K562 (cell line): ENCODE results near the gene MAN1A1. TPM values are rescaled to one million over a fixed set of nuclear protein-coding genes. Genes with fewer than 3 reads are reported as not detected.

Experiments
- ATAC-seq: fragments of 200-7000 bp; cut with Tn5 transposase; 3 replicates; pipeline ENCODE4 v1.9.1; 2020; ENCODE audit warnings: moderate library complexity
- BruUV-seq: library from RNA; stranded (reverse); fragments of 400-500 nt; replicated peaks from 2 replicates; lab custom pipeline; 2021; lab: Mats Ljungman, UMichigan
- CTCF ChIA-PET: fragments of 300-600 bp; formaldehyde crosslinking; extraction: SDS; loops from one replicate; lab custom pipeline; 2021; ENCODE audit warnings: low intra/inter-chr PET ratio; lab: Yijun Ruan, JAX
- POLR2A ChIA-PET: fragments of 300-600, 350-650 bp; sonication (Branson Sonifier 250); formaldehyde crosslinking; extraction: SDS; loops from one replicate; lab custom pipeline; 2021; ENCODE audit warnings: antibody characterized with exemption, inconsistent platforms; lab: Yijun Ruan, JAX
- DNase-seq, 4 experiments: peaks; one replicate each; pipeline versions ENCODE4 v3.0.0 to v3.0.0-alpha.2; 2011 to 2018; ENCODE audit warnings: low spot score in 3 of 4, mixed read lengths in 3 of 4; ENCODE audit errors: extremely low read depth in 1 of 4
- FAIRE-seq: peaks from 2 replicates; lab custom pipeline; 2011; peaks lifted over from hg19 to GRCh38; lab: Jason Lieb, UNC
- H2AFZ ChIP-seq: 2 replicates; pipeline ENCODE4 v1.6.0; 2011; ENCODE audit warnings: low read depth, low read length, control low read depth, inconsistent platforms
- H3K27ac ChIP-seq: fragments of 200-600 bp; 3 replicates; pipeline ENCODE4 v1.8.0; 2011; ENCODE audit warnings: low read depth, mild to moderate bottlenecking, control low read depth, inconsistent platforms, low read length, moderate library complexity, mixed read lengths; ENCODE audit errors: extremely low read depth
- H3K27me3 ChIP-seq, 2 experiments: fragments of 300-600 bp in 1 of 2; 2 replicates in 1 of 2; 3 replicates in 1 of 2; pipeline versions ENCODE4 v1.6.0 to v1.8.0; 2011; ENCODE audit warnings: inconsistent platforms in 2 of 2, low read length in 2 of 2, mild to moderate bottlenecking in 1 of 2, mixed read lengths in 1 of 2, moderate library complexity in 1 of 2; ENCODE audit not compliant: control insufficient read depth in 2 of 2, insufficient read depth in 2 of 2
- H3K36me3 ChIP-seq: fragments of 300-600 bp; 3 replicates; pipeline ENCODE4 v1.8.0; 2011; ENCODE audit warnings: mild to moderate bottlenecking, low read length, inconsistent platforms; ENCODE audit not compliant: control insufficient read depth, insufficient read depth
- H3K4me1 ChIP-seq, 2 experiments: fragments of 200-600 bp in 1 of 2; replicated peaks in 1 of 2; 2 replicates in 1 of 2; 3 replicates in 1 of 2; pipeline versions ENCODE4 v1.5.1 to v1.8.0; 2011; ENCODE audit warnings: inconsistent platforms in 2 of 2, low read length in 2 of 2, mild to moderate bottlenecking in 1 of 2, mixed read lengths in 1 of 2, moderate library complexity in 1 of 2; ENCODE audit not compliant: control insufficient read depth in 2 of 2, insufficient read depth in 2 of 2
- H3K4me2 ChIP-seq: 2 replicates; pipeline ENCODE4 v1.6.1; 2011; ENCODE audit warnings: low read length, control low read depth, inconsistent platforms, mixed read lengths; ENCODE audit not compliant: insufficient read depth
- H3K4me3 ChIP-seq: fragments of 200-600 bp; sonication (generic), shearing (Covaris generic); 2 replicates; pipeline ENCODE4 v1.5.1; 2016; ENCODE audit warnings: control low read depth, inconsistent platforms
- H3K79me2 ChIP-seq: fragments of 200-600 bp; 3 replicates; pipeline ENCODE4 v1.8.0; 2011; ENCODE audit warnings: low read length, inconsistent platforms; ENCODE audit not compliant: control insufficient read depth, insufficient read depth
- H3K9ac ChIP-seq, 2 experiments: 2 replicates each; pipeline versions ENCODE4 v1.6.0 to v1.6.1; 2011; ENCODE audit warnings: low read depth in 2 of 2, low read length in 2 of 2, control low read depth in 1 of 2, inconsistent platforms in 1 of 2, mild to moderate bottlenecking in 1 of 2, mixed read lengths in 1 of 2; ENCODE audit not compliant: insufficient read depth in 1 of 2
- H3K9me1 ChIP-seq: one replicate; pipeline ENCODE4 v1.6.0; 2011; ENCODE audit warnings: inconsistent platforms, mild to moderate bottlenecking, low read length, moderate library complexity; ENCODE audit not compliant: control insufficient read depth, insufficient read depth
- H3K9me3 ChIP-seq: replicated peaks from 2 replicates; pipeline ENCODE4 v1.5.1; 2011; ENCODE audit warnings: low read depth, low read length, inconsistent platforms; ENCODE audit not compliant: control insufficient read depth, insufficient read depth
- H4K20me1 ChIP-seq: replicated peaks from 2 replicates; pipeline ENCODE4 v1.6.1; 2011; ENCODE audit warnings: low read length, inconsistent platforms, mixed read lengths; ENCODE audit not compliant: control insufficient read depth, insufficient read depth
- BDP1 ChIP-seq: IDR thresholded peaks from 3 replicates; pipeline ENCODE4 v1.6.1; 2011; ENCODE audit not compliant: insufficient read length, insufficient read depth
- C11orf30 ChIP-seq: fragments of 450-650 bp; IDR thresholded peaks from 2 replicates; pipeline ENCODE4 v1.6.1; 2016; ENCODE audit warnings: low read depth, mild to moderate bottlenecking
- MAFF ChIP-seq: IDR thresholded peaks from 2 replicates; pipeline ENCODE4 v1.6.1; 2012; ENCODE audit warnings: low read length, improper control_type of control experiment
- MAFG ChIP-seq: fragments of 450-650 bp; conservative IDR thresholded peaks from 2 replicates; pipeline ENCODE4 v1.6.1; 2016; ENCODE audit warnings: missing genetic modification characterization, missing compliant biosample characterization
- MIER1 ChIP-seq: fragments of 450-650 bp; IDR thresholded peaks from 2 replicates; pipeline ENCODE4 v1.6.1; 2016; ENCODE audit warnings: antibody characterized with exemption, mild to moderate bottlenecking, low read depth
- ZNF143 ChIP-seq: sonication (generic); formaldehyde crosslinking; IDR thresholded peaks from 2 replicates; pipeline ENCODE4 v1.9.0; 2022; ENCODE audit warnings: mild to moderate bottlenecking, missing genetic modification reagents
- ZNF316 ChIP-seq: fragments of 450-650 bp; IDR thresholded peaks from 2 replicates; pipeline ENCODE4 v1.6.1; 2016
- WGBS: fragments of 100-300 bp; shearing (Covaris generic); methylation state at CpG from one replicate; pipeline ENCODE4 v1.1.6; 2016; ENCODE audit warnings: low coverage, mixed read lengths; ENCODE audit not compliant: insufficient coverage; ENCODE audit errors: missing lambda C conversion rate; 5-methylcytosine and 5-hydroxymethylcytosine counted together
- in situ Hi-C: fragments of 300-500 bp; cut with MboI; formaldehyde crosslinking; loops from 4 replicates; pipeline ENCODE4 v1.15.0; 2018; ENCODE audit warnings: inconsistent platforms, mixed read lengths
- intact Hi-C: fragments of 100-400 bp; cut with micrococcal nuclease; formaldehyde crosslinking; loops from 2 replicates; pipeline ENCODE4 v1.14.2; 2022
- polyA plus RNA-seq, 8 experiments: library from polyadenylated mRNA; depleted of rRNA in 4 of 8; stranded (reverse) in 5 of 8; unstranded in 3 of 8; fragments of >200 nt; fragmentation: Nextera tagmentation in 2 of 8; fragmentation: Illumina TruSeq in 1 of 8; extraction: Ambion mirVana in 2 of 8; extraction: Trizol in 1 of 8; gene quantifications; 2 replicates each; pipeline versions ENCODE4 v1.2.1 to v1.2.3, GENCODE V29; 2011 to 2014; ENCODE audit warnings: inconsistent platforms in 1 of 8, missing spikeins in 1 of 8
- total RNA-seq, 7 experiments: library from RNA; depleted of rRNA in 6 of 7; stranded (reverse); fragments of >200 nt in 6 of 7; fragmentation: Illumina TruSeq in 2 of 7; extraction: Trizol in 2 of 7; gene quantifications; 2 replicates each; pipeline versions ENCODE4 v1.2.1 to v1.2.3, GENCODE V29; 2011 to 2021; ENCODE audit warnings: low replicate concordance in 1 of 7
- TF ChIP-seq, protein P1 (sequence below): fragments of 450-650 bp; IDR thresholded peaks from 2 replicates; pipeline ENCODE4 v1.6.1; 2017; ENCODE audit warnings: antibody characterized with exemption, mild to moderate bottlenecking

MAN1A1 gene
- total and polyA plus RNA-seq, 9 of the 15 experiments (the other 6 are each of a cell fraction or from before 2014, with no cell fraction given), result 24.5 to 78.4 (median 59.7) TPM

DNA sequence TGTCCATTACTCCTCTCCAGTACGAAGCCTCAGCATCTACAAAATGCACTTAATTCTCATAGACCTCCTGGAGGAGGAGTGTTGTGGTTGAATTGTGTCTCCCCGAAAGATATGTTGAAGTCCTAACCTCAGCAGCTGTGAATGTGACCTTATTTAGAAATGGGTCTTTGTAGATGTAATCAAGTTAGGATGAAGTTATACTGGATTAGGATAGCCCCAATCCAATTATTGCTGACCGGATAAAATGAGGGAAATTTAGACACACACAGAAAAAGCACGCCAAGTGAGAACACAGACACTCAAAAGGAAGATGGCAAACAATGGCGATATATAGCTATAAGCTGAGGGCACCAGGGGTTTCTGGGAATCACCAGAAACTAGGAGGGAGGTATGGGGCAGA, 206.9 kb downstream of the MAN1A1 start:
- ATAC-seq, result no peak
- H3K9me1 ChIP-seq, result no peaks in the 10 kb centered on the region
- H3K9ac ChIP-seq, result no peak overlapping the region
- H3K36me3 ChIP-seq, result no peaks in the 10 kb centered on the region
- H3K4me2 ChIP-seq, result no peak overlapping the region
- no peak overlapping the region for H3K4me3 ChIP-seq
- H2AFZ ChIP-seq, result peak overlapping the region; percentile 42; the same call in 1 of the 2 replicates
- in situ Hi-C loops (no loop called here), intact Hi-C loops (loop anchor here (10.0 kb wide), 1 partner anchor 922 kb away; no protein-coding TSS in a partner anchor)
- H3K27ac ChIP-seq, result no peak overlapping the region
- CTCF ChIA-PET, result no interaction called here
- peaks cover 42 to 63% of the 10 kb centered on the region in 2 experiments for H3K4me1 ChIP-seq
- FAIRE-seq, result no peak
- no TSS peak for BruUV-seq
- no peaks in the 10 kb centered on the region for H3K27me3 ChIP-seq
- 94% methylated on average over 5 of the region's 5 CpGs for WGBS
- 0 out of 2 replicates have a peak, but pooled peaks cover under 1% of the 10 kb centered on the region for H3K9me3 ChIP-seq
- no peak for DNase-seq
- TF ChIP-seq ZNF316 (peak; percentile 92), MAFF (peak; percentile 66), ZNF143 (CRISPR knock-in tag) (no peak), MIER1 (no peak), MAFG (tag) (peak; percentile 66), BDP1 (no peak), C11orf30 (peak; percentile 82)
- TF ChIP-seq, protein P1, sequence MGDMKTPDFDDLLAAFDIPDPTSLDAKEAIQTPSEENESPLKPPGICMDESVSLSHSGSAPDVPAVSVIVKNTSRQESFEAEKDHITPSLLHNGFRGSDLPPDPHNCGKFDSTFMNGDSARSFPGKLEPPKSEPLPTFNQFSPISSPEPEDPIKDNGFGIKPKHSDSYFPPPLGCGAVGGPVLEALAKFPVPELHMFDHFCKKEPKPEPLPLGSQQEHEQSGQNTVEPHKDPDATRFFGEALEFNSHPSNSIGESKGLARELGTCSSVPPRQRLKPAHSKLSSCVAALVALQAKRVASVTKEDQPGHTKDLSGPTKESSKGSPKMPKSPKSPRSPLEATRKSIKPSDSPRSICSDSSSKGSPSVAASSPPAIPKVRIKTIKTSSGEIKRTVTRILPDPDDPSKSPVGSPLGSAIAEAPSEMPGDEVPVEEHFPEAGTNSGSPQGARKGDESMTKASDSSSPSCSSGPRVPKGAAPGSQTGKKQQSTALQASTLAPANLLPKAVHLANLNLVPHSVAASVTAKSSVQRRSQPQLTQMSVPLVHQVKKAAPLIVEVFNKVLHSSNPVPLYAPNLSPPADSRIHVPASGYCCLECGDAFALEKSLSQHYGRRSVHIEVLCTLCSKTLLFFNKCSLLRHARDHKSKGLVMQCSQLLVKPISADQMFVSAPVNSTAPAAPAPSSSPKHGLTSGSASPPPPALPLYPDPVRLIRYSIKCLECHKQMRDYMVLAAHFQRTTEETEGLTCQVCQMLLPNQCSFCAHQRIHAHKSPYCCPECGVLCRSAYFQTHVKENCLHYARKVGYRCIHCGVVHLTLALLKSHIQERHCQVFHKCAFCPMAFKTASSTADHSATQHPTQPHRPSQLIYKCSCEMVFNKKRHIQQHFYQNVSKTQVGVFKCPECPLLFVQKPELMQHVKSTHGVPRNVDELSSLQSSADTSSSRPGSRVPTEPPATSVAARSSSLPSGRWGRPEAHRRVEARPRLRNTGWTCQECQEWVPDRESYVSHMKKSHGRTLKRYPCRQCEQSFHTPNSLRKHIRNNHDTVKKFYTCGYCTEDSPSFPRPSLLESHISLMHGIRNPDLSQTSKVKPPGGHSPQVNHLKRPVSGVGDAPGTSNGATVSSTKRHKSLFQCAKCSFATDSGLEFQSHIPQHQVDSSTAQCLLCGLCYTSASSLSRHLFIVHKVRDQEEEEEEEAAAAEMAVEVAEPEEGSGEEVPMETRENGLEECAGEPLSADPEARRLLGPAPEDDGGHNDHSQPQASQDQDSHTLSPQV, result 0 out of 2 replicates have a peak, but pooled peaks have one; percentile 12
- TF ChIP-seq, all 486 proteins: peak for 5
- Histone ChIP-seq H3K79me2 (no peaks in the 10 kb centered on the region), H4K20me1 (no peaks in the 10 kb centered on the region)
- POLR2A ChIA-PET, result interaction anchor here (0.6 kb wide), 1 partner anchor 177 kb away, joined by 3 read pairs; no protein-coding TSS in a partner anchor
